ENCODE measurements around the gene PPIF. TPM values are rescaled to one million over a fixed set of nuclear protein-coding genes. Genes with fewer than 3 reads are reported as not detected.

Gene PPIF
- total and polyA plus RNA-seq, 2 experiments from 2014 or later, result 86.6 to 143 TPM

- Histone ChIP-seq H3K4me3 (no peak overlapping the region), H3K36me3 (no peaks in the 10 kb centered on the region), H3K4me1 (ENCODE audit: low read depth) (peaks cover 8% of the 10 kb centered on the region), H3K27me3 (no peaks in the 10 kb centered on the region), H3K9me3 (ENCODE audit: low read depth) (no peaks in the 10 kb centered on the region), H3K27ac (no peak overlapping the region)
- DNase-seq (ENCODE audit: low read depth in 1 of 2, low spot score in 1 of 2), result no peak
- TF ChIP-seq CTCF (IDR thresholded peaks at IDR 0.05; ENCODE audit: low read depth, low read length), result no peak
These were observed 30.5 kb downstream of the PPIF start for GRCh38 chr10:79377557-79378382.

- Histone ChIP-seq H3K27ac (no peak overlapping the region), H3K36me3 (no peaks in the 10 kb centered on the region), H3K27me3 (no peaks in the 10 kb centered on the region), H3K9me3 (ENCODE audit: low read depth) (no peaks in the 10 kb centered on the region), H3K4me3 (no peak overlapping the region), H3K4me1 (ENCODE audit: low read depth) (peaks cover 8% of the 10 kb centered on the region)
- no peak for DNase-seq (ENCODE audit: low read depth in 1 of 2, low spot score in 1 of 2)
- no peak for TF ChIP-seq CTCF (IDR thresholded peaks at IDR 0.05; ENCODE audit: low read depth, low read length)
These were observed 31.0 kb downstream of the PPIF start for GRCh38 chr10:79378383-79378646.

- Histone ChIP-seq H3K27me3 (no peaks in the 10 kb centered on the region), H3K27ac (peak overlapping the region; percentile 6), H3K9me3 (ENCODE audit: low read depth) (no peaks in the 10 kb centered on the region), H3K36me3 (no peaks in the 10 kb centered on the region), H3K4me3 (no peak overlapping the region), H3K4me1 (ENCODE audit: low read depth) (peaks cover 8% of the 10 kb centered on the region)
- DNase-seq (ENCODE audit: low read depth in 1 of 2, low spot score in 1 of 2), result no peak
- no peak for TF ChIP-seq CTCF (IDR thresholded peaks at IDR 0.05; ENCODE audit: low read depth, low read length)
These were observed 31.6 kb downstream of the PPIF start for GRCh38 chr10:79378647-79379511.

GRCh38 chr10:79379512-79380124 is 32.3 kb downstream of the PPIF start:
- TF ChIP-seq CTCF (IDR thresholded peaks at IDR 0.05; ENCODE audit: low read depth, low read length), result no peak
- no peaks in the 10 kb centered on the region for H3K36me3 ChIP-seq
- H3K27ac ChIP-seq, result peak overlapping the region; percentile 6
- H3K4me1 ChIP-seq (ENCODE audit: low read depth), result peaks cover 8% of the 10 kb centered on the region
- H3K9me3 ChIP-seq (ENCODE audit: low read depth), result no peaks in the 10 kb centered on the region
- no peaks in the 10 kb centered on the region for H3K27me3 ChIP-seq
- no peak overlapping the region for H3K4me3 ChIP-seq
- DNase-seq (ENCODE audit: low read depth in 1 of 2, low spot score in 1 of 2), result peak; percentile 28 to 62

- no peak for TF ChIP-seq CTCF (IDR thresholded peaks at IDR 0.05; ENCODE audit: low read depth, low read length)
- H3K4me3 ChIP-seq, result no peak overlapping the region
- H3K9me3 ChIP-seq (ENCODE audit: low read depth), result no peaks in the 10 kb centered on the region
- H3K4me1 ChIP-seq (ENCODE audit: low read depth), result peaks cover 8% of the 10 kb centered on the region
- H3K27me3 ChIP-seq, result no peaks in the 10 kb centered on the region
- DNase-seq (ENCODE audit: low read depth in 1 of 2, low spot score in 1 of 2), result peak in 1 of 2 donors; percentile 88
- H3K36me3 ChIP-seq, result no peaks in the 10 kb centered on the region
- H3K27ac ChIP-seq, result peak overlapping the region; percentile 6
These were observed 33.1 kb downstream of the PPIF start for GRCh38 chr10:79380125-79380945.

Data from cardiac muscle cell (in vitro differentiated cells and primary cell).